Measurements from ENCODE around the gene NEGR1. TPM values are rescaled to one million over a fixed set of nuclear protein-coding genes. Genes with fewer than 3 reads are reported as not detected.

NEGR1 gene
- total RNA-seq, 1 experiment from 2014 or later: 2.9 TPM

- no peak for DNase-seq (ENCODE audit: low spot score)
- no peak overlapping the region for H3K27ac Mint-ChIP-seq
- ChIA-PET CTCF (no interaction called here), POLR2A (no interaction called here)
- H3K4me3 Mint-ChIP-seq: no peak overlapping the region
- H3K27me3 Mint-ChIP-seq (ENCODE audit: low read depth): no peaks in the 10 kb centered on the region
- no peak for ATAC-seq
- TF ChIP-seq ZNF263 (CRISPR knock-in tag; IDR thresholded peaks at IDR 0.05; ENCODE audit: low read depth): no peak
- TF ChIP-seq ZNF219 (CRISPR knock-in tag; IDR thresholded peaks at IDR 0.05; ENCODE audit: borderline replicate concordance): no peak
- no peak for TF ChIP-seq PRDM15 (CRISPR knock-in tag; IDR thresholded peaks at IDR 0.05)
- no peak for TF ChIP-seq HMGA2 (CRISPR knock-in tag; IDR thresholded peaks at IDR 0.05)
- TF ChIP-seq EMX1 (CRISPR knock-in tag; IDR thresholded peaks at IDR 0.05): no peak
- TF ChIP-seq ATF3 (CRISPR knock-in tag; conservative IDR thresholded peaks at IDR 0.05): no peak
- TF ChIP-seq, protein P1, sequence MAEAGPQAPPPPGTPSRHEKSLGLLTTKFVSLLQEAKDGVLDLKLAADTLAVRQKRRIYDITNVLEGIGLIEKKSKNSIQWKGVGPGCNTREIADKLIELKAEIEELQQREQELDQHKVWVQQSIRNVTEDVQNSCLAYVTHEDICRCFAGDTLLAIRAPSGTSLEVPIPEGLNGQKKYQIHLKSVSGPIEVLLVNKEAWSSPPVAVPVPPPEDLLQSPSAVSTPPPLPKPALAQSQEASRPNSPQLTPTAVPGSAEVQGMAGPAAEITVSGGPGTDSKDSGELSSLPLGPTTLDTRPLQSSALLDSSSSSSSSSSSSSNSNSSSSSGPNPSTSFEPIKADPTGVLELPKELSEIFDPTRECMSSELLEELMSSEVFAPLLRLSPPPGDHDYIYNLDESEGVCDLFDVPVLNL (CRISPR knock-in tag; IDR thresholded peaks at IDR 0.05; ENCODE audit: borderline replicate concordance, low read depth): no peak
- TF ChIP-seq RELA (CRISPR knock-in tag; IDR thresholded peaks at IDR 0.05; ENCODE audit: borderline replicate concordance): no peak
- no peak for TF ChIP-seq ZNF671 (CRISPR knock-in tag; IDR thresholded peaks at IDR 0.05)
- TF ChIP-seq FOXJ3 (CRISPR knock-in tag; IDR thresholded peaks at IDR 0.05; ENCODE audit: borderline replicate concordance): no peak
- no peak for TF ChIP-seq CREB1 (CRISPR knock-in tag; IDR thresholded peaks at IDR 0.05)
- no peak for TF ChIP-seq OVOL2 (CRISPR knock-in tag; IDR thresholded peaks at IDR 0.05; ENCODE audit: borderline replicate concordance)
- TF ChIP-seq NFE2L1 (CRISPR knock-in tag; IDR thresholded peaks at IDR 0.05): no peak
- TF ChIP-seq CREM (CRISPR knock-in tag; IDR thresholded peaks at IDR 0.05): no peak
- TF ChIP-seq NFATC4 (CRISPR knock-in tag; IDR thresholded peaks at IDR 0.05): no peak
- TF ChIP-seq, protein P2, sequence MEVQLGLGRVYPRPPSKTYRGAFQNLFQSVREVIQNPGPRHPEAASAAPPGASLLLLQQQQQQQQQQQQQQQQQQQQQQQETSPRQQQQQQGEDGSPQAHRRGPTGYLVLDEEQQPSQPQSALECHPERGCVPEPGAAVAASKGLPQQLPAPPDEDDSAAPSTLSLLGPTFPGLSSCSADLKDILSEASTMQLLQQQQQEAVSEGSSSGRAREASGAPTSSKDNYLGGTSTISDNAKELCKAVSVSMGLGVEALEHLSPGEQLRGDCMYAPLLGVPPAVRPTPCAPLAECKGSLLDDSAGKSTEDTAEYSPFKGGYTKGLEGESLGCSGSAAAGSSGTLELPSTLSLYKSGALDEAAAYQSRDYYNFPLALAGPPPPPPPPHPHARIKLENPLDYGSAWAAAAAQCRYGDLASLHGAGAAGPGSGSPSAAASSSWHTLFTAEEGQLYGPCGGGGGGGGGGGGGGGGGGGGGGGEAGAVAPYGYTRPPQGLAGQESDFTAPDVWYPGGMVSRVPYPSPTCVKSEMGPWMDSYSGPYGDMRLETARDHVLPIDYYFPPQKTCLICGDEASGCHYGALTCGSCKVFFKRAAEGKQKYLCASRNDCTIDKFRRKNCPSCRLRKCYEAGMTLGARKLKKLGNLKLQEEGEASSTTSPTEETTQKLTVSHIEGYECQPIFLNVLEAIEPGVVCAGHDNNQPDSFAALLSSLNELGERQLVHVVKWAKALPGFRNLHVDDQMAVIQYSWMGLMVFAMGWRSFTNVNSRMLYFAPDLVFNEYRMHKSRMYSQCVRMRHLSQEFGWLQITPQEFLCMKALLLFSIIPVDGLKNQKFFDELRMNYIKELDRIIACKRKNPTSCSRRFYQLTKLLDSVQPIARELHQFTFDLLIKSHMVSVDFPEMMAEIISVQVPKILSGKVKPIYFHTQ (CRISPR knock-in tag; IDR thresholded peaks at IDR 0.05): no peak
- TF ChIP-seq, protein P3, sequence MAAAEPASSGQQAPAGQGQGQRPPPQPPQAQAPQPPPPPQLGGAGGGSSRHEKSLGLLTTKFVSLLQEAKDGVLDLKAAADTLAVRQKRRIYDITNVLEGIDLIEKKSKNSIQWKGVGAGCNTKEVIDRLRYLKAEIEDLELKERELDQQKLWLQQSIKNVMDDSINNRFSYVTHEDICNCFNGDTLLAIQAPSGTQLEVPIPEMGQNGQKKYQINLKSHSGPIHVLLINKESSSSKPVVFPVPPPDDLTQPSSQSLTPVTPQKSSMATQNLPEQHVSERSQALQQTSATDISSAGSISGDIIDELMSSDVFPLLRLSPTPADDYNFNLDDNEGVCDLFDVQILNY (CRISPR knock-in tag; IDR thresholded peaks at IDR 0.05): no peak
- TF ChIP-seq, protein P4, sequence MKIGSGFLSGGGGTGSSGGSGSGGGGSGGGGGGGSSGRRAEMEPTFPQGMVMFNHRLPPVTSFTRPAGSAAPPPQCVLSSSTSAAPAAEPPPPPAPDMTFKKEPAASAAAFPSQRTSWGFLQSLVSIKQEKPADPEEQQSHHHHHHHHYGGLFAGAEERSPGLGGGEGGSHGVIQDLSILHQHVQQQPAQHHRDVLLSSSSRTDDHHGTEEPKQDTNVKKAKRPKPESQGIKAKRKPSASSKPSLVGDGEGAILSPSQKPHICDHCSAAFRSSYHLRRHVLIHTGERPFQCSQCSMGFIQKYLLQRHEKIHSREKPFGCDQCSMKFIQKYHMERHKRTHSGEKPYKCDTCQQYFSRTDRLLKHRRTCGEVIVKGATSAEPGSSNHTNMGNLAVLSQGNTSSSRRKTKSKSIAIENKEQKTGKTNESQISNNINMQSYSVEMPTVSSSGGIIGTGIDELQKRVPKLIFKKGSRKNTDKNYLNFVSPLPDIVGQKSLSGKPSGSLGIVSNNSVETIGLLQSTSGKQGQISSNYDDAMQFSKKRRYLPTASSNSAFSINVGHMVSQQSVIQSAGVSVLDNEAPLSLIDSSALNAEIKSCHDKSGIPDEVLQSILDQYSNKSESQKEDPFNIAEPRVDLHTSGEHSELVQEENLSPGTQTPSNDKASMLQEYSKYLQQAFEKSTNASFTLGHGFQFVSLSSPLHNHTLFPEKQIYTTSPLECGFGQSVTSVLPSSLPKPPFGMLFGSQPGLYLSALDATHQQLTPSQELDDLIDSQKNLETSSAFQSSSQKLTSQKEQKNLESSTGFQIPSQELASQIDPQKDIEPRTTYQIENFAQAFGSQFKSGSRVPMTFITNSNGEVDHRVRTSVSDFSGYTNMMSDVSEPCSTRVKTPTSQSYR (CRISPR knock-in tag; IDR thresholded peaks at IDR 0.05): no peak
- TF ChIP-seq USF2 (CRISPR knock-in tag; IDR thresholded peaks at IDR 0.05): no peak
- no peak for TF ChIP-seq CTCF (IDR thresholded peaks at IDR 0.05)
- H3K4me1 Mint-ChIP-seq: no peaks in the 10 kb centered on the region
- no peaks in the 10 kb centered on the region for H3K36me3 Mint-ChIP-seq
- H3K9me3 Mint-ChIP-seq: peaks cover 5% of the 10 kb centered on the region; the same call in 1 of the 2 replicates
Observed at GRCh38 chr1:71577451-71578131, 704.7 kb downstream of the NEGR1 start.
